Measurements from ENCODE around the gene KMT2B. TPM values are rescaled to one million over a fixed set of nuclear protein-coding genes. Genes with fewer than 3 reads are reported as not detected.
"Not testable (repeated sequence)": the region's sequence is repeated elsewhere in the genome, so short reads cannot be mapped to it uniquely, and the experiment has no call there.

Gene KMT2B
- total RNA-seq, 4 donors from 2014 or later: 5.0 to 60.8 (median 16.8) TPM

DNA sequence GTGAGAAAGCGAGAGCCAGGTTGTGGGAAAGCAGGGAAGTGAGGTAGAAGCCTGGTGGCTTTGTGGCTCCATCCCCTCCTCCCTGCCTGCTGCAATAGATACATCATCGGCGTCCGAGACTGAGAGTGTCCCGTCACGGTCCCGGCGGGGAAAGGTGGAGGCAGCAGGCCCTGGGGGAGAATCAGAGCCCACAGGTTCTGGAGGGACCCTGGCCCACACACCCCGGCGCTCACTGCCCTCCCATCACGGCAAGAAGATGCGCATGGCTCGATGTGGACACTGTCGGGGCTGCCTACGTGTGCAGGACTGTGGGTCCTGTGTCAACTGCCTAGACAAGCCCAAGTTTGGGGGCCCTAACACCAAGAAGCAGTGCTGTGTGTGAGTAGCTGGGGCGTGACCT lies 5.1 kb downstream of the KMT2B start:
- H3K27me3 ChIP-seq: no peaks in the 10 kb centered on the region
- intact Hi-C loops (cut with DNase I; ENCODE audit: low total_unique reads): no loop called here
- no peaks in the 10 kb centered on the region for H3K9me3 ChIP-seq
- H3K4me1 ChIP-seq: no peaks in the 10 kb centered on the region
- no peak overlapping the region for H3K27ac ChIP-seq
- H3K36me3 ChIP-seq: no peaks in the 10 kb centered on the region
- DNase-seq: no peak
- TF ChIP-seq, protein P1, sequence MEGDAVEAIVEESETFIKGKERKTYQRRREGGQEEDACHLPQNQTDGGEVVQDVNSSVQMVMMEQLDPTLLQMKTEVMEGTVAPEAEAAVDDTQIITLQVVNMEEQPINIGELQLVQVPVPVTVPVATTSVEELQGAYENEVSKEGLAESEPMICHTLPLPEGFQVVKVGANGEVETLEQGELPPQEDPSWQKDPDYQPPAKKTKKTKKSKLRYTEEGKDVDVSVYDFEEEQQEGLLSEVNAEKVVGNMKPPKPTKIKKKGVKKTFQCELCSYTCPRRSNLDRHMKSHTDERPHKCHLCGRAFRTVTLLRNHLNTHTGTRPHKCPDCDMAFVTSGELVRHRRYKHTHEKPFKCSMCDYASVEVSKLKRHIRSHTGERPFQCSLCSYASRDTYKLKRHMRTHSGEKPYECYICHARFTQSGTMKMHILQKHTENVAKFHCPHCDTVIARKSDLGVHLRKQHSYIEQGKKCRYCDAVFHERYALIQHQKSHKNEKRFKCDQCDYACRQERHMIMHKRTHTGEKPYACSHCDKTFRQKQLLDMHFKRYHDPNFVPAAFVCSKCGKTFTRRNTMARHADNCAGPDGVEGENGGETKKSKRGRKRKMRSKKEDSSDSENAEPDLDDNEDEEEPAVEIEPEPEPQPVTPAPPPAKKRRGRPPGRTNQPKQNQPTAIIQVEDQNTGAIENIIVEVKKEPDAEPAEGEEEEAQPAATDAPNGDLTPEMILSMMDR (IDR thresholded peaks at IDR 0.05): no peak
- no peak for TF ChIP-seq POLR2A (IDR thresholded peaks at IDR 0.05)
- H3K4me3 ChIP-seq: no peak overlapping the region

DNA sequence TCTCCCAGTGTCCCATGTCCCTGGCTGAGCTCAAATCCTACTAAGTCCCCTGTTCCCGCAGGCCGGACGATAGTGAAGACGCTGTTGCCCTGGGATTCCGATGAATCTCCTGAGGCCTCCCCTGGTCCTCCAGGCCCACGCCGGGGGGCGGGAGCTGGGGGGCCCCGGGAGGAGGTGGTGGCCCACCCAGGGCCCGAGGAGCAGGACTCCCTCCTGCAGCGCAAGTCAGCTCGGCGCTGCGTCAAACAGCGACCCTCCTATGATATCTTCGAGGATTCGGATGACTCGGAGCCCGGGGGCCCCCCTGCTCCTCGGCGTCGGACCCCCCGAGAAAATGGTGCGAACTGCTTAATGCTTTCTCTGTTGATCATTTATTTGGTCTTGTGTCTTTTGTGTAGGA lies 5.9 kb downstream of the KMT2B start:
- H3K4me3 ChIP-seq: no peak overlapping the region
- H3K36me3 ChIP-seq: no peaks in the 10 kb centered on the region

DNA sequence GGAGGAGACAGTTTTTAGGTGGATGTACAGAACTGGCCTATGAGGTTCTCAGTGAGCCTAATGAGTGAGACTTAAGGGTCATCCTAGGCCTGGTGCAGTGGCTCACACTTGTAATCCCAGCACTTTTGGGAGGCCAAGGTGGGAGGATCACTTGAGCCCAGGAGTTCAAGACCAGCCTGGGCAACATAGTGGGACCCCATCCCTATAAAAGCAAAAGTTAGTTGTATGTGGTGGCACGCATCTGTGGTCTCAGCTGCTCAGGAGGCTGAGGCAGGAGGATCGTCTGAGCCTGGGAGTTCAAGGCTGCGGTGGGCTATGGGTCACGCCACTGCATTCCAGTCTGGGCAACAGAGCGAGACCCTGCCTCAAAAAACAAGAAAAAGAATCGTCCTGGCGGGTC lies 6.3 kb downstream of the KMT2B start:
- H3K9me3 ChIP-seq; H3K4me3 ChIP-seq; H3K36me3 ChIP-seq; H3K27ac ChIP-seq; H3K27me3 ChIP-seq; intact Hi-C loops (cut with DNase I; ENCODE audit: low total_unique reads); H3K4me1 ChIP-seq; DNase-seq: not testable (repeated sequence)

More for the DNA sequence above, 5.9 kb downstream of the KMT2B start:
- no peak overlapping the region for H3K27ac ChIP-seq
- no peak for DNase-seq
- H3K4me1 ChIP-seq: no peaks in the 10 kb centered on the region
- no peaks in the 10 kb centered on the region for H3K27me3 ChIP-seq
- no peaks in the 10 kb centered on the region for H3K9me3 ChIP-seq
- intact Hi-C loops (cut with DNase I; ENCODE audit: low total_unique reads): no loop called here
- no peak for TF ChIP-seq POLR2A (IDR thresholded peaks at IDR 0.05)
- TF ChIP-seq, protein P1 (IDR thresholded peaks at IDR 0.05): no peak

DNA sequence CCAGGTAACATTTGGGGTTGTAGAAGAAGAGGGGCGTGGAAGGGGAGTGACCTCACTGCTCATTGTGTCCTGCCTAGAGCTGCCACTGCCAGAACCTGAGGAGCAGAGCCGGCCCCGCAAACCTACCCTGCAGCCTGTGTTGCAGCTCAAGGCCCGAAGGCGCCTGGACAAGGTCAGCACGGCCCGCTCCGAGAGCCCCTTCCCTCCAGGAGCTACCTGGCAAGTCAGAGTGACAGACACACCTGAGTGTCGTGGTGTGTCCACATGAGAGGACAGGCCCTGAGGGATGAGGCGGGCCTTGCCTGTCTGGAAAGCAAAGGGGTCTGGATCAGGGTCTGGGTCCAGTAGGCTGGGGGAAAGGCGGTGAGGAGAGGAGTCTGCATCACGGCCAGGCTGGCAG lies 6.8 kb downstream of the KMT2B start:
- no peak for DNase-seq
- Histone ChIP-seq H3K9me3 (no peaks in the 10 kb centered on the region), H3K27ac (no peak overlapping the region), H3K27me3 (no peaks in the 10 kb centered on the region), H3K4me3 (no peak overlapping the region), H3K36me3 (no peaks in the 10 kb centered on the region), H3K4me1 (no peaks in the 10 kb centered on the region)
- TF ChIP-seq POLR2A (IDR thresholded peaks at IDR 0.05): no peak
- TF ChIP-seq, protein P1 (IDR thresholded peaks at IDR 0.05): no peak
- intact Hi-C loops (cut with DNase I; ENCODE audit: low total_unique reads): no loop called here

DNA sequence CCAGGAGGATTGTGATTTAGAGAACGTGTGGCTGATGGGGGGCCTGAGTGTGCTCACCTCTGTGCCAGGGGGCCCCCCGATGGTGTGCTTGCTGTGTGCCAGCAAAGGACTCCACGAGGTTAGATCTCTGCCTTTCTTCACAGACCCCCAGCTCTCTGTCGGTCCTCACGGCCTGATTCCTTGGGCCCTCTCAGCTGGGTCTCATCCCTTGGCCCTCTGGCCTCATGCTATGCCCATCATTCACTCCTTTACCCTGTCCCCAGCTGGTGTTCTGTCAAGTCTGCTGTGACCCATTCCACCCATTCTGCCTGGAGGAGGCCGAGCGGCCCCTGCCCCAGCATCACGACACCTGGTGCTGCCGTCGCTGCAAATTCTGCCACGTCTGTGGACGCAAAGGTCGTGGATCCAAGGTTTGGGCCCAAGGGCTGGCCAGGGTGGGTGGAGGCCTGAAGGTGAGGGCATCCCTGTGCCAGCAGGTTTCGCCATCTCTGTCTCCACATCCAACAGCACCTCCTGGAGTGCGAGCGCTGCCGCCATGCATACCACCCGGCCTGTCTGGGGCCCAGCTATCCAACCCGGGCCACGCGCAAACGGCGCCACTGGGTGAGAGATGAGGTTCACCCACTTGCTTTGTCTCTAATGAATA lies 7.5 kb downstream of the KMT2B start:
- no peak for DNase-seq
- no peaks in the 10 kb centered on the region for H3K9me3 ChIP-seq
- no peaks in the 10 kb centered on the region for H3K36me3 ChIP-seq
- TF ChIP-seq, protein P1 (IDR thresholded peaks at IDR 0.05): no peak
- no peaks in the 10 kb centered on the region for H3K27me3 ChIP-seq
- H3K27ac ChIP-seq: no peak overlapping the region
- no peaks in the 10 kb centered on the region for H3K4me1 ChIP-seq
- intact Hi-C loops (cut with DNase I; ENCODE audit: low total_unique reads): no loop called here
- no peak overlapping the region for H3K4me3 ChIP-seq

All from uterus (tissue), 4 donors.